IPS DF 4.7 (cell line): ENCODE data around the gene SF3B3.
"Not testable (repeated sequence)": the region's sequence is repeated elsewhere in the genome, so short reads cannot be mapped to it uniquely, and the experiment has no call there.

Source experiments
- DNase-seq: peaks from one replicate; pipeline ENCODE4 v3.0.0-alpha.2; 2013; ENCODE audit warnings: low spot score; ENCODE audit errors: extremely low read depth

SF3B3 gene

GRCh38 chr16:70565053-70565452 lies 41.4 kb downstream of the SF3B3 start:
- no peak for DNase-seq

GRCh38 chr16:70568601-70569237 lies 45.1 kb downstream of the SF3B3 start:
- DNase-seq: no peak

DNA sequence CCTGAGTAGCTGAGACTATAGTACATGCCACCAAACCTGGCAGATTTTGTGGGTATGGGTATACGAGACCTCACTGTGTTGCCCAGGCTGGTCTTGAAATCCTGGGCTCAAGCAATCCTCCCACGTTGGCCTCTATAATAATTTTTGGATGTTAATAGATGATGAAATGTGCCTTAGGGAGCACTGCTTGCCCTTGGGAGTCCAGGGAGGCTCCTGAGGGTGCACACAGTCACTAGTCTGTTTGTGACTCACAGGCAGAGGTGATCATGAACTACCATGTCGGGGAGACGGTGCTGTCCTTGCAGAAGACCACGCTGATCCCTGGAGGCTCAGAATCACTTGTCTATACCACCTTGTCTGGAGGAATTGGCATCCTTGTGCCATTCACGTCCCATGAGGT lies 46.1 kb downstream of the SF3B3 start:
- no peak for DNase-seq

DNA sequence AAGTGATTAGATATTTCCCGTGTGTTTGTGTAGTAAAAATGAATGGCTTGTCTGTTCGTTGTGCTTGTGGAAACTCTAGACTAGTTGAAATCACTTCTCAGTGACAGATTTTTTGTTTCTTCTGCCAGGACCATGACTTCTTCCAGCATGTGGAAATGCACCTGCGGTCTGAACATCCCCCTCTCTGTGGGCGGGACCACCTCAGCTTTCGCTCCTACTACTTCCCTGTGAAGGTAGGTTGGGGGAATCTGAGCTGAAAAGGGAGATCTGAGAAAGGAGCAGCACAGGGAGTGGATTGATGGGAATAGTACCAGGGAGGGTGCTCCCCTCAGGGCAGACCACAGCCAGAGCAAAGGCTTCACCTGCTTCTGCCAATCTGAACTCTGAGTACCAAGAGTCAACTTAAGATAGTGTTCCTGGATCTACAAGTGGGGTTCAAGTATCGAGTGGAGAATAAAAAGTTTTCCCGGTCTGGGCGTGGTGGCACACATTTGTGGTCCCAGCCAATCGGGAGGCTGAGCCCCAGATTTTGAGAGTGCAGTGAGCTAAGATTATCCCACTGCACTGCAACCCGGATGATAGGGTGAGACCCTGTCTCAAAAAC lies 47.5 kb downstream of the SF3B3 start:
- no peak for DNase-seq

DNA sequence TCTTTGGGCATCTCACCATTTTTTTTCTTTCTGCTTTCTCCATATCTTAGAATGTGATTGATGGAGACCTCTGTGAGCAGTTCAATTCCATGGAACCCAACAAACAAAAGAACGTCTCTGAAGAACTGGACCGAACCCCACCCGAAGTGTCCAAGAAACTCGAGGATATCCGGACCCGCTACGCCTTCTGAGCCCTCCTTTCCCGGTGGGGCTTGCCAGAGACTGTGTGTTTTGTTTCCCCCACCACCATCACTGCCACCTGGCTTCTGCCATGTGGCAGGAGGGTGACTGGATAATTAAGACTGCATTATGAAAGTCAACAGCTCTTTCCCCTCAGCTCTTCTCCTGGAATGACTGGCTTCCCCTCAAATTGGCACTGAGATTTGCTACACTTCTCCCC lies 48.0 kb downstream of the SF3B3 start:
- no peak for DNase-seq

GRCh38 chr16:70572050-70572925 lies 48.7 kb downstream of the SF3B3 start:
- DNase-seq: no peak

GRCh38 chr16:70572926-70573270 lies 49.3 kb downstream of the SF3B3 start:
- DNase-seq: no peak

GRCh38 chr16:70573451-70574121 lies 50.0 kb downstream of the SF3B3 start:
- DNase-seq: no peak

DNA sequence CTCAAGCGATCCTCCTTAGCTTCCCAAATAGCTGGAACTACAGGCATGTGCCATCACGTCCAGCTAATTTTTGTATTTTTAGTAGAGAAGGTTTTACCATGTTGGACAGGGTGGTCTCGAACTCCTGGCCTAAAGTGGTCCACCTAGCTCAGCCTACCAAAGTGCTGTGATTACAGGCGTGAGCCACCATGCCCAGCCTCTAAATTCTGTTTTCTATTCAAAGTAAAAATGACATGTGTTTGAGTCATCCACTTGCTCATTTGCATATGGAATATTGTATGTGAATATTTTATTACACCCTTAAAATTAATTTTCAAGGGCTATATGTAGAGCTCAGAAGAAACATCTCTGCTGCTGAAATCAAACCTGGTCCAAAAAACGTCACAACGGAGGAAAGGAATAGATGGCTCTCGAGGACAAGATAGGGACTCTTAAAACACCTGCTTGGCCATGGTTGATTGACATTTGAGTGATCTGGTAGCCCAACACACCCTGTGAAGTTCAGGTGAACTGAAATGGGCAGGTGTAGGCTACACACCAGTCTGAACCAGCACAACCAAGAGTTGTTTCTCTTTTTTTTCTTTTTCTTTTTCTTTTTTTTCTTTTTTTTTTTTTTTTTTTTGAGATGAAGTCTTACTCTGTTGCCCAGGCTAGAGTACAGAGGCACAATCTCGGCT lies 51.1 kb downstream of the SF3B3 start:
- no peak for DNase-seq

- no peak for DNase-seq
Measured at GRCh38 chr16:70575376-70575775, 51.8 kb downstream of the SF3B3 start.

DNA sequence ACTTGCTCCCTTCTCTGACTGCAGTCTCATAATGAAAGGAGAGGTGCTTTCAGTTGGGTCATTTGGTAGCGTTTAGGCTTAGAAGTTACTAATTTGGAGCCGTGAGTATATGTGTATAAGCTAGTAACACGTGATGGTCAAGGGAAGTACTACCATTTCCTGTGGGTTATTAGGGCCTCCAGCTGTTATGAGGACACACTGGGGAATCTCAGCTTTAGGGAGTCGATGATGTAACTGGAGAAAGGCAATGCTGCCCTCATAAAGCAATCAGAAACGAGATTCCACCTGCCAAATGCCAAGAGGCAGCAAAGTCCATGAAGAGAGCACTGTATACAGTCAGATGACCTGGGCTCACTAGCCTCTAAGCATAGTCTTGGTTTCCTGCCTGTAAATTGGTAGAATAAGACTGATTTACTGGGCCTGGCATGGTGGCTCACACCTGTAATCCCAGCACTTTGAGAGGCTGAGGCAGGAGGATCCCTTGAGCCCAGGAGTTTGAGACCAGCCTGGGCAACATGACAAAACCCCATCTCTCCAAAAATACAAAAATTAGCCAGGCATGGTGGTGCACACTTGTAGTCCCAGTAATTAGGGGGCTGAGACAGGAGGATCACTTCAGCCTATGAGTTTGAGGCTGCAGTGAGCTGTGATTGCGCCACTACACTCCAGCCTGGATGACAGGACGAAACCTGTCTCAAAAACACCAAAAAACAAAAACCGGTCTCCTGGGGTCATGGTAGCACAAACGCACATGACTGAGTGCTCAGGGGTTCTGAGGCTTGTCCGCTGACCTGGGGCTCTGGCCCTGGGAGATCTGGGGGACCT lies 53.0 kb downstream of the SF3B3 start:
- no peak for DNase-seq

GRCh38 chr16:70577256-70577698 lies 53.7 kb downstream of the SF3B3 start:
- DNase-seq: no peak

GRCh38 chr16:70578035-70578434 lies 54.4 kb downstream of the SF3B3 start:
- no peak for DNase-seq

GRCh38 chr16:70579248-70579647 lies 55.6 kb downstream of the SF3B3 start:
- no peak for DNase-seq

- DNase-seq: no peak
Measured at GRCh38 chr16:70579648-70580630, 56.3 kb downstream of the SF3B3 start.

DNA sequence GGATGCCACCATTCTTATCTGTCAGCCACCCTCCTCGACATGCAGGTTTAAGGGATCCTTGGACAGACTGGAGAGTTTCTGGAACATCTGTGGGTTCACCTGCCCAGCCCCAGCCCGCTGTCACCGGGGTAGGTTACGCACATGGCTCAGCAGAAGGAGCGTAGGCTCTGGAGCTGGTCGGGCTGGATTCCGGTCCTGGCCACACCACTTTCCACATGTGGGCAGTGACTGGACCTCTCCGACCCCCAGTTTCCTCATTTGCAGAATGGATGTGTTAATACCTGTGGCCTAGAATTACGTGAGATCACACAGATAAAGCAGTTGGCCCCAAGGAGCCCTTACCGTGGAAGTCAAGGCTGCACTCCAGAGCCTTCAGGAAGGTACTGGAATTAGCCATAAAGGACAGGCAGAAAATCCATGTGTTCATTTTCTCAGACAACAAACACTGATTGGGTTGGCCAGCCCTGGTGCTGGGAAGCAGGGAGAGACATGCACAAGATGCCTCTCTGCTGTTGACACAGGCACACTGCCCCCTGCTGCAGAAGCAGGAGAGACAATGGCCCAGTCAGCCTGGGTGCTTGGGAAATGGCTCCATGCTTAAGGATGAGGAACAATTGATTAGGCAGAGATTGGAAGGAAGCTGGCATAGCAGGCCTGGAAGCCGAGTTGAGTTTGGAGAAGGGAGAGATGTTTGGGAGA lies 58.8 kb downstream of the SF3B3 start:
- DNase-seq: no peak

DNA sequence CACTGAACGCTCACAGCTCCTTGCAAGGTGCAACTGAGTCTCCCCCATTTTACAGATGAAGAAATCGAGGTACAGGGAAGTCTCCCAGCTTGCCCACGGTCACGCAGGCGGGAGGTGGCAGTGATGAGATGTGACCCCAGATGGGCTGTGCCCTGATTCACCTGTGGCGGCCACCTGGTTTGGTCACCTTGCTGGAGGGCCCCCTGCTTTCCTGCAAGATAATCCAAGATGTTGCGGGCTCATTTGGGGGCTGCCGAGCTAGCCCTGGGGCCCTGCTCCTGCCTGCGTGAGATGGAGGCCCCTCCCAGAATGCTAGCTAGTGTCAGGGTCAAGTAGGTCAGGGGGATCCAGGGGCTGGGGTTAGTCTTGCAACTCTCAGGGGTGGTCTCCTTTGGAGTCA lies 63.1 kb downstream of the SF3B3 start:
- DNase-seq: no peak

DNA sequence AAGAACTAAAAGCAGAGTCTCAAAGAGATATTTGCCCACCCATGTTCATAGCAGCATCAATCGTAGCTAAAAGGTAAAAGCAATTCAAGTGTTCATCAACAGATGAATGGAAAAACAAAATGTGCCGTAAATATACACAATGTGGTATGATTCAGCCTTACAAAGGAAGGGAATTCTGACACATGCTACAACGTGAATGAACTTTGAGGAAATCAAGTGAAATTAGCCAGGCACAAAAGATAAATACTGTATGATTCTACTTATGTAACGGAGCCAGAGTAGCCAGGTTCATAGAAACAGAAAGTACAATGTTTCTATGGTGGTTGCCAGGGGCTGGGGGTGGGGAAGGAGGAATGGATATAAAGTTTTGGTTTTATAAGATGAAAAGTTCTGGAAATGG lies 64.9 kb downstream of the SF3B3 start:
- no peak for DNase-seq

- not testable (repeated sequence) for DNase-seq
Measured at GRCh38 chr16:70589416-70589815, 65.8 kb downstream of the SF3B3 start.
